ENCODE measurements around the gene GET3. TPM values are rescaled to one million over a fixed set of nuclear protein-coding genes. Genes with fewer than 3 reads are reported as not detected.
A peak's percentile ranks its signal among the peaks of the same experiment; 100 is the strongest.

GET3 gene
- polyA plus RNA-seq, result 10 to 100 TPM; 62.1 to 85.4 (median 69.8) TPM
- long read RNA-seq, donor 1, result 0 reads
- long read RNA-seq, donor 2, transcript ASNA1-201 (7 exons, 1,280 nt), result major isoform, 5 of 10 reads
- long read RNA-seq, donor 2, partial matches to known transcripts, result 5 of 10 reads
- long read RNA-seq, donor 2, other reads (novel, unspliced or antisense), result 0 of 10 reads
- long read RNA-seq, donor 3, transcript ASNA1-201 (7 exons, 1,280 nt), result major isoform, 9 of 19 reads
- long read RNA-seq, donor 3, partial matches to known transcripts, result 8 of 19 reads
- long read RNA-seq, donor 3, other reads (novel, unspliced or antisense), result 0 of 19 reads
- long read RNA-seq, donor 4, partial matches to known transcripts, result 0 of 1 reads
- long read RNA-seq, donor 4, other reads (novel, unspliced or antisense), result 0 of 1 reads
- long read RNA-seq, donor 5, transcript ASNA1-201 (7 exons, 1,280 nt), result major isoform, 9 of 67 reads
- long read RNA-seq, donor 5, partial matches to known transcripts, result 57 of 67 reads
- long read RNA-seq, donor 5, other reads (novel, unspliced or antisense), result 0 of 67 reads
- long read RNA-seq, donor 6, transcript ASNA1-201 (7 exons, 1,280 nt), result major isoform, 20 of 34 reads
- long read RNA-seq, donor 6, partial matches to known transcripts, result 14 of 34 reads
- long read RNA-seq, donor 6, other reads (novel, unspliced or antisense), result 0 of 34 reads
- long read RNA-seq, donor 7, transcript ASNA1-201 (7 exons, 1,280 nt), result major isoform, 37 of 80 reads
- long read RNA-seq, donor 7, partial matches to known transcripts, result 42 of 80 reads
- long read RNA-seq, donor 7, other reads (novel, unspliced or antisense), result 0 of 80 reads
- long read RNA-seq, donor 8, partial matches to known transcripts, result 0 of 2 reads
- long read RNA-seq, donor 8, other reads (novel, unspliced or antisense), result 0 of 2 reads
- long read RNA-seq, donor 9, partial matches to known transcripts, result 0 of 2 reads
- long read RNA-seq, donor 9, other reads (novel, unspliced or antisense), result 0 of 2 reads
- long read RNA-seq, donor 10, transcript ASNA1-201 (7 exons, 1,280 nt), result major isoform, 27 of 69 reads
- long read RNA-seq, donor 10, partial matches to known transcripts, result 36 of 69 reads
- long read RNA-seq, donor 10, other reads (novel, unspliced or antisense), result 5 of 69 reads

GRCh38 chr19:12736995-12737834 is at the start of gene GET3:
TSS of gene GET3 (plus strand) at chr19:12737497. CDS start at chr19:12737506, 9 bp downstream.
- Histone ChIP-seq H3K27me3 (ENCODE audit: control insufficient read depth in 3 of 3, insufficient read depth in 3 of 3, low read length in 3 of 3) (no peaks in the 10 kb centered on the region), H3K27ac (ENCODE audit: low read depth in 1 of 3, low read length in 2 of 3) (peak within 1 kb of the TSS; percentile 69 to 82 (median 70)), H3K36me3 (ENCODE audit: control insufficient read depth in 3 of 3, insufficient read depth in 2 of 3, low read depth in 1 of 3, low read length in 3 of 3) (peaks cover 0 to 44% (median 2%) of the 10 kb centered on the region in 3 donors), H3K9me3 (ENCODE audit: control insufficient read depth in 2 of 2, insufficient read depth in 1 of 2, low read depth in 1 of 2, low read length in 1 of 2) (no peaks in the 10 kb centered on the region), H3K4me3 (ENCODE audit: low read depth in 1 of 3, low read length in 3 of 3) (peak within 1 kb of the TSS; percentile 58 to 87 (median 84)), H3K4me1 (ENCODE audit: control insufficient read depth in 3 of 3, insufficient read depth in 2 of 3, low read depth in 1 of 3, low read length in 2 of 3) (peaks cover 0 to 24% (median 8%) of the 10 kb centered on the region in 3 donors)
- DNase-seq, result peak; percentile 98 to 100
- WGBS, 3 donors, result 1% methylated on average over 29 of the region's 29 CpGs
- peak; percentile 84 for FAIRE-seq

GRCh38 chr19:12689012-12689411 is 48.3 kb upstream of the GET3 start:
- Histone ChIP-seq H3K36me3 (ENCODE audit: control insufficient read depth in 3 of 3, insufficient read depth in 2 of 3, low read depth in 1 of 3, low read length in 3 of 3) (peaks cover 0 to 38% (median 0%) of the 10 kb centered on the region in 3 donors), H3K9me3 (ENCODE audit: control insufficient read depth in 2 of 2, insufficient read depth in 1 of 2, low read depth in 1 of 2, low read length in 1 of 2) (no peaks in the 10 kb centered on the region), H3K27me3 (ENCODE audit: control insufficient read depth in 3 of 3, insufficient read depth in 3 of 3, low read length in 3 of 3) (no peaks in the 10 kb centered on the region), H3K27ac (ENCODE audit: low read depth in 1 of 3, low read length in 2 of 3) (no peak overlapping the region), H3K4me1 (ENCODE audit: control insufficient read depth in 3 of 3, insufficient read depth in 2 of 3, low read depth in 1 of 3, low read length in 2 of 3) (no peaks in the 10 kb centered on the region), H3K4me3 (ENCODE audit: low read depth in 1 of 3, low read length in 3 of 3) (no peak overlapping the region)
- DNase-seq (no peak), FAIRE-seq (no peak)
- 93 to 94% (median 93%) methylated on average over 11 to 12 of the region's 12 CpGs for WGBS, 3 donors

GRCh38 chr19:12689581-12690216 is 47.6 kb upstream of the GET3 start:
- no peak for DNase-seq
- Histone ChIP-seq H3K36me3 (ENCODE audit: control insufficient read depth in 3 of 3, insufficient read depth in 2 of 3, low read depth in 1 of 3, low read length in 3 of 3) (peaks cover 0 to 38% (median 0%) of the 10 kb centered on the region in 3 donors), H3K27me3 (ENCODE audit: control insufficient read depth in 3 of 3, insufficient read depth in 3 of 3, low read length in 3 of 3) (no peaks in the 10 kb centered on the region), H3K4me3 (ENCODE audit: low read depth in 1 of 3, low read length in 3 of 3) (no peak overlapping the region), H3K9me3 (ENCODE audit: control insufficient read depth in 2 of 2, insufficient read depth in 1 of 2, low read depth in 1 of 2, low read length in 1 of 2) (no peaks in the 10 kb centered on the region), H3K27ac (ENCODE audit: low read depth in 1 of 3, low read length in 2 of 3) (no peak overlapping the region), H3K4me1 (ENCODE audit: control insufficient read depth in 3 of 3, insufficient read depth in 2 of 3, low read depth in 1 of 3, low read length in 2 of 3) (no peaks in the 10 kb centered on the region)
- 77 to 85% (median 84%) methylated on average over 23 to 26 of the region's 26 CpGs for WGBS, 3 donors
- FAIRE-seq, result no peak

- Histone ChIP-seq H3K27ac (ENCODE audit: low read depth in 1 of 3, low read length in 2 of 3) (no peak overlapping the region), H3K9me3 (ENCODE audit: control insufficient read depth in 2 of 2, insufficient read depth in 1 of 2, low read depth in 1 of 2, low read length in 1 of 2) (no peaks in the 10 kb centered on the region), H3K36me3 (ENCODE audit: control insufficient read depth in 3 of 3, insufficient read depth in 2 of 3, low read depth in 1 of 3, low read length in 3 of 3) (peaks cover 0 to 42% (median 0%) of the 10 kb centered on the region in 3 donors), H3K4me1 (ENCODE audit: control insufficient read depth in 3 of 3, insufficient read depth in 2 of 3, low read depth in 1 of 3, low read length in 2 of 3) (peaks cover 0 to 4% (median 3%) of the 10 kb centered on the region in 3 donors), H3K27me3 (ENCODE audit: control insufficient read depth in 3 of 3, insufficient read depth in 3 of 3, low read length in 3 of 3) (no peaks in the 10 kb centered on the region), H3K4me3 (ENCODE audit: low read depth in 1 of 3, low read length in 3 of 3) (no peak overlapping the region)
- FAIRE-seq (no peak), DNase-seq (no peak)
- WGBS, 3 donors, result 78 to 94% (median 88%) methylated on average over 5 of the region's 5 CpGs
Measured at GRCh38 chr19:12692960-12693359, 44.3 kb upstream of the GET3 start.

- Histone ChIP-seq H3K36me3 (ENCODE audit: control insufficient read depth in 3 of 3, insufficient read depth in 2 of 3, low read depth in 1 of 3, low read length in 3 of 3) (peaks cover 0 to 42% (median 0%) of the 10 kb centered on the region in 3 donors), H3K27ac (ENCODE audit: low read depth in 1 of 3, low read length in 2 of 3) (no peak overlapping the region), H3K9me3 (ENCODE audit: control insufficient read depth in 2 of 2, insufficient read depth in 1 of 2, low read depth in 1 of 2, low read length in 1 of 2) (no peaks in the 10 kb centered on the region), H3K27me3 (ENCODE audit: control insufficient read depth in 3 of 3, insufficient read depth in 3 of 3, low read length in 3 of 3) (no peaks in the 10 kb centered on the region), H3K4me1 (ENCODE audit: control insufficient read depth in 3 of 3, insufficient read depth in 2 of 3, low read depth in 1 of 3, low read length in 2 of 3) (peaks cover 0 to 4% (median 3%) of the 10 kb centered on the region in 3 donors), H3K4me3 (ENCODE audit: low read depth in 1 of 3, low read length in 3 of 3) (no peak overlapping the region)
- FAIRE-seq (no peak), DNase-seq (no peak)
- 87 to 92% (median 87%) methylated on average over 16 of the region's 16 CpGs for WGBS, 3 donors
Measured at GRCh38 chr19:12694641-12695040, 42.7 kb upstream of the GET3 start.

- no peak for FAIRE-seq
- Histone ChIP-seq H3K36me3 (ENCODE audit: control insufficient read depth in 3 of 3, insufficient read depth in 2 of 3, low read depth in 1 of 3, low read length in 3 of 3) (peaks cover 0 to 42% (median 0%) of the 10 kb centered on the region in 3 donors), H3K4me1 (ENCODE audit: control insufficient read depth in 3 of 3, insufficient read depth in 2 of 3, low read depth in 1 of 3, low read length in 2 of 3) (peaks cover 0 to 4% (median 3%) of the 10 kb centered on the region in 3 donors), H3K9me3 (ENCODE audit: control insufficient read depth in 2 of 2, insufficient read depth in 1 of 2, low read depth in 1 of 2, low read length in 1 of 2) (no peaks in the 10 kb centered on the region), H3K27me3 (ENCODE audit: control insufficient read depth in 3 of 3, insufficient read depth in 3 of 3, low read length in 3 of 3) (no peaks in the 10 kb centered on the region), H3K27ac (ENCODE audit: low read depth in 1 of 3, low read length in 2 of 3) (no peak overlapping the region), H3K4me3 (ENCODE audit: low read depth in 1 of 3, low read length in 3 of 3) (no peak overlapping the region)
- no peak for DNase-seq
- WGBS, 3 donors, result 72 to 77% (median 75%) methylated on average over 2 of the region's 2 CpGs
Measured at GRCh38 chr19:12695096-12695495, 42.2 kb upstream of the GET3 start.

GRCh38 chr19:12695514-12695913 is 41.8 kb upstream of the GET3 start:
- Histone ChIP-seq H3K27me3 (ENCODE audit: control insufficient read depth in 3 of 3, insufficient read depth in 3 of 3, low read length in 3 of 3) (no peaks in the 10 kb centered on the region), H3K9me3 (ENCODE audit: control insufficient read depth in 2 of 2, insufficient read depth in 1 of 2, low read depth in 1 of 2, low read length in 1 of 2) (no peaks in the 10 kb centered on the region), H3K27ac (ENCODE audit: low read depth in 1 of 3, low read length in 2 of 3) (no peak overlapping the region), H3K36me3 (ENCODE audit: control insufficient read depth in 3 of 3, insufficient read depth in 2 of 3, low read depth in 1 of 3, low read length in 3 of 3) (peaks cover 0 to 43% (median 0%) of the 10 kb centered on the region in 3 donors), H3K4me3 (ENCODE audit: low read depth in 1 of 3, low read length in 3 of 3) (peak overlapping the region in 1 of 3 donors; percentile 97), H3K4me1 (ENCODE audit: control insufficient read depth in 3 of 3, insufficient read depth in 2 of 3, low read depth in 1 of 3, low read length in 2 of 3) (peaks cover 0 to 4% (median 3%) of the 10 kb centered on the region in 3 donors)
- DNase-seq (no peak), FAIRE-seq (no peak)
- 35 to 64% (median 56%) methylated on average over 1 of the region's 1 CpG for WGBS, 3 donors
